Cardiac muscle cell (in vitro differentiated cells and primary cell): Measurements from ENCODE around the gene MMP28. TPM values are rescaled to one million over a fixed set of nuclear protein-coding genes. Genes with fewer than 3 reads are reported as not detected.

Source experiments
- DNase-seq, 2 donors: peaks; one replicate each; pipeline versions ENCODE4 v3.0.0 to v3.0.0-alpha.2; 2010 to 2017; ENCODE audit warnings: low read depth in 1 of 2, low spot score in 1 of 2
- H3K27ac ChIP-seq: fragments of 200-600 bp; sonication (generic); 2 replicates; pipeline ENCODE4 v1.5.1; 2016
- H3K27me3 ChIP-seq: fragments of 200-600 bp; sonication (generic); 2 replicates; pipeline ENCODE4 v1.6.0; 2016; ENCODE audit warnings: control low read depth
- H3K36me3 ChIP-seq: fragments of 200-600 bp; sonication (generic); 2 replicates; pipeline ENCODE4 v1.5.1; 2016; ENCODE audit warnings: control low read depth
- H3K4me1 ChIP-seq: fragments of 200-600 bp; sonication (generic); 2 replicates; pipeline ENCODE4 v1.8.1; 2017; ENCODE audit warnings: low read depth, mild to moderate bottlenecking, mixed run types
- H3K4me3 ChIP-seq: fragments of 200-600 bp; sonication (generic); 2 replicates; pipeline ENCODE4 v1.5.1; 2016; ENCODE audit warnings: mild to moderate bottlenecking
- H3K9me3 ChIP-seq: fragments of 200-600 bp; sonication (generic); 2 replicates; pipeline ENCODE4 v1.5.1; 2017; ENCODE audit warnings: low read depth, mild to moderate bottlenecking, control low read depth
- CTCF ChIP-seq: IDR thresholded peaks from 2 replicates; pipeline ENCODE4 v1.5.1; 2012; ENCODE audit warnings: low read depth, mild to moderate bottlenecking, low read length
- polyA plus RNA-seq: library from polyadenylated mRNA; unstranded; fragments of >200 nt; fragmentation: Nextera tagmentation; extraction: Ambion mirVana; gene quantifications from 2 replicates; pipeline ENCODE4 v1.2.1, GENCODE V29; 2016
- total RNA-seq: library from RNA; depleted of rRNA; stranded (reverse); fragments of >200 nt; gene quantifications from 2 replicates; pipeline ENCODE4 v1.2.3, GENCODE V29; 2016

MMP28 gene
- total and polyA plus RNA-seq, 2 experiments from 2014 or later, result 0.84 TPM; not detected in 1

- no peak for DNase-seq
- TF ChIP-seq CTCF, result no peak
- Histone ChIP-seq H3K9me3 (no peaks in the 10 kb centered on the region), H3K27ac (no peak overlapping the region), H3K36me3 (no peaks in the 10 kb centered on the region), H3K4me3 (no peak overlapping the region), H3K27me3 (no peaks in the 10 kb centered on the region), H3K4me1 (no peaks in the 10 kb centered on the region)
Observed at GRCh38 chr17:35742496-35742895, 52.9 kb downstream of the MMP28 start.

- Histone ChIP-seq H3K27me3 (no peaks in the 10 kb centered on the region), H3K9me3 (no peaks in the 10 kb centered on the region), H3K36me3 (peaks cover 4% of the 10 kb centered on the region), H3K4me1 (no peaks in the 10 kb centered on the region), H3K27ac (no peak overlapping the region), H3K4me3 (no peak overlapping the region)
- TF ChIP-seq CTCF, result no peak
- peak in 1 of 2 donors; percentile 27 for DNase-seq
Observed at GRCh38 chr17:35740997-35741931, 54.2 kb downstream of the MMP28 start.

- no peak for DNase-seq
- TF ChIP-seq CTCF, result no peak
- no peaks in the 10 kb centered on the region for H3K4me1 ChIP-seq
- no peaks in the 10 kb centered on the region for H3K27me3 ChIP-seq
- H3K27ac ChIP-seq, result no peak overlapping the region
- H3K4me3 ChIP-seq, result no peak overlapping the region
- no peaks in the 10 kb centered on the region for H3K9me3 ChIP-seq
- peaks cover 4% of the 10 kb centered on the region for H3K36me3 ChIP-seq
Observed at GRCh38 chr17:35740216-35740615, 55.2 kb downstream of the MMP28 start.

- Histone ChIP-seq H3K4me1 (no peaks in the 10 kb centered on the region), H3K4me3 (no peak overlapping the region), H3K36me3 (peaks cover 4% of the 10 kb centered on the region), H3K9me3 (no peaks in the 10 kb centered on the region), H3K27ac (no peak overlapping the region), H3K27me3 (no peaks in the 10 kb centered on the region)
- DNase-seq, result no peak
- TF ChIP-seq CTCF, result no peak
Observed at GRCh38 chr17:35738519-35739133, 56.8 kb downstream of the MMP28 start.

- H3K27me3 ChIP-seq, result no peaks in the 10 kb centered on the region
- peaks cover under 1% of the 10 kb centered on the region for H3K4me1 ChIP-seq
- no peak for TF ChIP-seq CTCF
- H3K36me3 ChIP-seq, result peaks cover 4% of the 10 kb centered on the region
- no peak overlapping the region for H3K27ac ChIP-seq
- H3K9me3 ChIP-seq, result no peaks in the 10 kb centered on the region
- no peak overlapping the region for H3K4me3 ChIP-seq
- DNase-seq, result no peak
Observed at GRCh38 chr17:35736236-35736635, 59.2 kb downstream of the MMP28 start.
